Measurements from ENCODE around the gene EXTL2.

- TF ChIP-seq EP300 (IDR thresholded peaks at IDR 0.05) (no peak), CTCF (IDR thresholded peaks at IDR 0.05) (no peak), POLR2AphosphoS5 (IDR thresholded peaks at IDR 0.05) (peak in 2 of 3 donors; percentile 26 to 53)
Observed at GRCh38 chr1:100896481-100896982, 1.9 kb upstream of the EXTL2 start.

Measured in stomach (tissue), 4 donors.